Breast epithelium (tissue), 3 donors: ENCODE results near the gene LRRC26.

Experiments
- CTCF ChIP-seq, 3 donors: fragments of 450-650 bp; IDR thresholded peaks; one replicate each; pipeline ENCODE4 v1.5.1; 2016 to 2017; ENCODE audit warnings: antibody characterized with exemption in 3 of 3, mild to moderate bottlenecking in 3 of 3, moderate library complexity in 3 of 3
- POLR2A ChIP-seq: fragments of 450-650 bp; IDR thresholded peaks from one replicate; pipeline ENCODE4 v1.6.1; 2016; ENCODE audit warnings: antibody characterized with exemption, mild to moderate bottlenecking, moderate library complexity

GRCh38 chr9:137127301-137128157 is 42.3 kb downstream of the LRRC26 start:
- TF ChIP-seq CTCF (IDR thresholded peaks at IDR 0.05) (no peak), POLR2A (no peak)
